GM18870 (cell line): ENCODE measurements around the gene HOXA5.

Experiments
- ATAC-seq: cut with Tn5 transposase; IDR thresholded peaks from one replicate; pipeline ENCODE4 v1.9.1; 2021; ENCODE audit warnings: moderate library complexity; ENCODE audit not compliant: unreplicated experiment

HOXA5 gene

GRCh38 chr7:27109466-27110185 lies 33.9 kb downstream of the HOXA5 start:
- no peak for ATAC-seq

- no peak for ATAC-seq
Measured at GRCh38 chr7:27108390-27109127, 34.9 kb downstream of the HOXA5 start.

- ATAC-seq, result no peak
Measured at GRCh38 chr7:27107391-27108381, 35.8 kb downstream of the HOXA5 start.

- no peak for ATAC-seq
Measured at GRCh38 chr7:27106901-27107240, 36.6 kb downstream of the HOXA5 start.

GRCh38 chr7:27106181-27106900 lies 37.1 kb downstream of the HOXA5 start:
- ATAC-seq, result no peak

- ATAC-seq, result no peak
Measured at GRCh38 chr7:27105301-27106031, 38.0 kb downstream of the HOXA5 start.

GRCh38 chr7:27104341-27105058 lies 39.0 kb downstream of the HOXA5 start:
- ATAC-seq, result no peak

GRCh38 chr7:27103489-27104226 lies 39.8 kb downstream of the HOXA5 start:
- ATAC-seq, result no peak

- ATAC-seq, result no peak
Measured at GRCh38 chr7:27102581-27103442, 40.7 kb downstream of the HOXA5 start, which contains the start of gene HOXA2. Gene HOXA2 (minus strand): TSS chr7:27102683. CDS start chr7:27102500, 183 bp downstream.

GRCh38 chr7:27101957-27102580 lies 41.4 kb downstream of the HOXA5 start:
- ATAC-seq, result no peak

GRCh38 chr7:27101171-27101956 lies 42.1 kb downstream of the HOXA5 start:
- ATAC-seq, result no peak

- no peak for ATAC-seq
Measured at GRCh38 chr7:27100694-27101170, 42.7 kb downstream of the HOXA5 start.

GRCh38 chr7:27099453-27100370 lies 43.8 kb downstream of the HOXA5 start:
- ATAC-seq, result no peak

GRCh38 chr7:27098578-27099451 lies 44.7 kb downstream of the HOXA5 start:
- ATAC-seq, result no peak
